GM18861 (cell line): ENCODE results near the gene NAALADL2.

Experiments
- ATAC-seq: cut with Tn5 transposase; IDR thresholded peaks from one replicate; pipeline ENCODE4 v1.9.1; 2021; ENCODE audit not compliant: unreplicated experiment

Gene NAALADL2

DNA sequence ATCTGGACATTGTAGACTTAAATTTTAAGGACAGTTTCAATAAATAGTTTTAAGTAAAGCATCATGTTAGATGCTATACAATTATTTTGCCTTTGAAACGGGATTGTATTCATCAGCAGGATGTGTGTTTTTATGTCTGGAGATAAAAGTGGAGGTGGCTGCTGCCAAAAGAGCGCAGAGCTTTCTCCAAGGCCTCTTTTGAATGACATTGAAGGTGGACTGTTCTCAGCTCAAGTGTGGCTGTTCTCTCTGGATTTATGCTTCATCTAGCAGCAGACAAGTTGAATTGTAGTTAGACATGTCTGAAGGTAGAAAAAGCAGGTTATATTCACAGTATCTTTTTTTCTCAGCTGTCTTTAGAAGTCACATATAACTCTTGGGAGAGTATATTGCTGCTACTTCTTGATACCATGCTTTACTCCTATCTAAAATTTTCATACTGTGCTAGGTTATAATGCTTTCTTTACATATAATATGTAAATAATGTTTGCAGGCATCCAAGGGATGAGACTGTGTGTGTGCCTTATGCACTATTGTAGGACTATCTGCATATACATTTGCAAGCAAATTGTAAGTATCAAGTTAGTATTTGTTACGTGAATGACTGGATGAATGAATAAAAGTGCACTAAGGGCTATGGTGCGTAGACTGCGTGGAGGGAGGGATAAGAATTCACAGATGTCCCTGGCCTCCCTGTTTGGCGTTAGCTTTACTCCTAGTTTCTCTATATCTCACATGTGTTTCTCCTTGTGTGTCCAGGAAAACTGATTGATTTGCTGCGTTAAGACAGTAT is 340.1 kb downstream of the NAALADL2 start:
- ATAC-seq = no peak

DNA sequence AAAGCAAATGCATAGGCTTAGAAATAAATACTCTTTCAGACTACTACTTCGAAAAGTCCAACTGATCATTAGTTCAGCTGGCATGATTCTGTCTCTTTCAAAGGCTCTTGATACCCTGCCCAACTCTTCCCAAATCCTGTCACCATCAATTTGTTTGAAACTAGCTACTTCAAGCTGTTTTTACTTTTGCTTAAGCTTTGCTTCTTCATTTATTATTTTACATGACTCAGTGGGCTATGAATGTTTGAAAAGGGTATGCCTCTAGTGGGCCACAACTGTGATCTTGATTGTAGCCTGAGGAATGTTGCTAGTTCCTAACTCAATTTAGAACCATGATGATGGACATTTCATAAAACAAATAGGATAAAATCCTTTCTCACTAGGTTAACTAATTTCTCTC is 340.8 kb downstream of the NAALADL2 start:
- no peak for ATAC-seq

DNA sequence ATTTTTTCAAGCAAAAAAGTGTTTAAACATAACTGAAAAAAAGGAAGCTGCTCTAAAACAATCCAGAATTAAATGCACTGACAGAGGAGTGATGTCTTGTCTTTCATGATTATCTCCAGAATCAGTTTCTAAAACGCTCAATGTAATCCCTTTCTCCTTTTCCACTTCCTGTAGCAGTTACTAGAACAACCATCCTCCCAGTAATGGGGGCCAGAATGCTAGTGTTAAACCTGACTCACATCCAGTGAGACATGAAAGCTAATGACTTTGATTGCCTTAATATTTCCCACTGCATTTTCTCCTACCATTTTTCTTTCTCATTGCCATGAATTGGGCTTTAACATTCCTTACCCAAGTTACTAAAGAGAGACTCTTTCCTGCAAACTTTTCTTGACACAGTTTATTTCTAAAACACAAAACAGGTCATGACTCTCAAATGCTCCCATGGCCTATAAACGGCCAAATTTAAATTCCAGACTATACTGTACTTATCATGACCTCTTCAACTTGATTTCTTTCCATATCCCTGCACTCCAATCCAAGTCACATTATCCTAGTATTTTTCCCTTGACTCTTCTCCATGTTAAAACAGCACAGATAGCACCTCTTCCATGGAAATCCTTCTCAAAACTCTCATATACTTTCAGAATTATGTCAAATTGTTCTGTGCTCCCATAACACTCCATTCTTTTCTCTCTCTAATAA is 341.4 kb downstream of the NAALADL2 start:
- ATAC-seq = no peak

DNA sequence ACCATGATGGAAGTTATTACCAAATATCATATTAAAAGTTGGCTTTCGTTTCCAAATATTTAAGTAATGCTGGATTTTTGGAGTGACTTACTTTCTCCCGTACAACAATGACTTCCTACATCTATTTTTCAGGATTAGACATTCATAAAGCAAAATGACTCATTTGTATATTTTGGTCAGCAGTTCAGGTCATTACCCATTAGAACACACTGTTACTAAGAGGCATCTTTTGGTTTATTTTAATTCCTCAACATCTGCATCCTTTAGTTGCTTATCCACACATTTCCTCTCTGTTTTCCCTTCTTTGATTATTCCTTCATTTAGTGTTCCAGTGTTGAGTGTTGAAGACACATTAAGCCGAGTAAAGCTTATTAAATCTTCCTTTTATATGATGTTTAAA is 348.2 kb downstream of the NAALADL2 start:
- ATAC-seq = no peak

DNA sequence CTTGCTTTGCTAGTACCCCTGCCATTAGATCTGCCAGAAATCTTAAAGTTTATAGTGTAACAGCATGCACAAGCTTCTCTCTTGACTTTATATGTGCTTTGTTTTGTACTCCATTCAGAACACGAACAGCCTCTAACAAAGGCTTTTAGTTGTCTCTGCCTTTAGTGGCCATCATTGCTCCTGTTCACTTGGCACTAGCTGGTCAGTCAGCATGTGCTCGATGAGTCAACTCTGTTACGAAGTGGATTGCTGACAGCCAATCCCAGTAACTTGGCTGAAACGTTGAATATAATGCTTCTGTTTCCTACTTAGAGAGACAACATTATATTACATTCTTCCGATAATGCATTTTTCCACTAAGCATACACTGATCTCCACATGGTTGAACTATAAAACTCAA is 349.2 kb downstream of the NAALADL2 start:
- ATAC-seq = no peak

DNA sequence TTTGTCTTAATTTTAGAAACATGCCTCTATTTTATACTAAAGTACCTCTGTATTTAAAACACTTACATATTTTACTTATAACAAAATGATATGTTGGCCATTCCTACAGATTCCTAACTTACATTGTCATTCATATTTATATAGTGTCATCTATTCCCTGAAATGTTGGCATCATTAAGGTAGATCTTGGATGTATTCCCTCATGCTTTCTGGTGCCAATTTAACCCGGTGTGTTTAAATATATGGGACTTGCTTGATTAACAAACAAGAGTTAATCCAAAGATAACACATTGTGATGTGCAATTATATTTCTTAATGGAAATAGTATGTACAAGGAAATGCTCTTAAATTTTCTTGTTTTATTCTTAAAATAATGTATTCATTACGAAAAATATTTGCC is 352.3 kb downstream of the NAALADL2 start:
- ATAC-seq = no peak

DNA sequence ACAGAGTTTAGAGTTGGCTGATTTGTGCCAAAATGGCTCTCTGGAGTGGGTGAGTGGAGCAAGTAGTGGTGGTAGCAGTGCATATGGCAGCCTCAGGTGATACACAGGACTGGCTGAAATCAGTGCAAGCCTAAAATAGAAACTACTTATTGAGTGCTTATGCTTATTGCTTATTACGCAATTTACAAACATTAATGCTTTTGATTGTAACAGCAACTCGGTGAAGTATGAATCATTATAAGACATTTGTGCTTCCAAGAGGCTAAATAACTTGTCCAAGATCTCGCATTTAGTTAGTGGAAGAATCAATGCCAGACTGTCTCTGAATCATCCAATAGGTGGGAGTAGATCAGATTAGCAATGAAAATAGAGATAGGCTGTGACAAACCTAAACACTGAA is 353.8 kb downstream of the NAALADL2 start:
- no peak for ATAC-seq

DNA sequence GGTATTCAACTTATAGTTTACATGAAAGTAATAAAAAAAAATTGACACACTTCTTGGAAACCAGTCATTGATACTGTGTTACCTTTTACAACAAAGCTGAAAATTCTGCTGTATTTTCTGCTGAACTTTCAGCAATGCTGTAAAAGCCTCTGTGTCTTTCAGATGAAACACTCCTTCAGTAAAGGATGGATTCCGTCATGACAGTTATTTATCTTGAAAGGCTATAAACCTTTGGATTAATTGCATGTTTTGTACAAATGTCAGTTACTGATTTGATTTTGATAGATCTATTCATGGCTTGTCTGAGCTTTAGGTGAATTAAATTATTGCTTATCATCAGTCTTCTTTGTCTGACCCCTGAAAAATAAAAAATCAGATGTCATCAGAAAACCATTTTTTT is 355.1 kb downstream of the NAALADL2 start:
- no peak for ATAC-seq

DNA sequence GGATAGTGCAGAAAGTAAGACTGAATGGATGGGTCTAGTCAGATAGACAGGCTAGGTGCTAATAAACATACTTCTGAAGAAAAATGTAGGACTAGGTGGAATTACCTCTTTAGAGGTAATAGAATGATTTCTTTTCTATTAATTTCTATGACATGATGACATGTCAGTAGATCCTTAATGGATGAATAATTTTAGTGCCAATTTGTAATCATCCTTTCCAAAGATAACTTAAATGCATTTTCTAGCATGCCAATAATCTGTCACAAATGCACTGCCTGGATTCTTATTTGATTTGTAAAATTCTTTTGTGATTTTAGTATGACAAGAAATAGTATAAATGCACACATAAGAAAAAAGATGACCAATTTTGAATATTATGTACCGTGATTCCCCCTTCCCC is 356.7 kb downstream of the NAALADL2 start:
- ATAC-seq = no peak

DNA sequence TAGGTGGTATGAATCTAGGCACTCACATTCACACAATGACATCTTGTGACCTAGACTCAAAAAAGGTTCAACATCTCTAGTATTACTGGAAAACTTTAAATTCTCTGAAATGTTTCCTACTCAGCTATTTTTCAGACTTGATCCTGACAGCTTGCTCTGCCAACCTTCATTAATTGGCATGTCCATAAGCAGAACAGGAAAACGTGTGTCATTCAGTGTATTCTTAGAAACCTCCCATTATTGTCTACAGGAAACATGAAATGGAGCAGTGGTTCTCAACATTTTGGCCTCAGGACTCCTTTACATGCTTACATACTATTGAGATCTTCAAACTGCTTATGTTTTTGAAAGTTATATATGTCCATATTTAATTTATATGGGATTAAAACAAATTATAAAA is 363.2 kb downstream of the NAALADL2 start:
- no peak for ATAC-seq

DNA sequence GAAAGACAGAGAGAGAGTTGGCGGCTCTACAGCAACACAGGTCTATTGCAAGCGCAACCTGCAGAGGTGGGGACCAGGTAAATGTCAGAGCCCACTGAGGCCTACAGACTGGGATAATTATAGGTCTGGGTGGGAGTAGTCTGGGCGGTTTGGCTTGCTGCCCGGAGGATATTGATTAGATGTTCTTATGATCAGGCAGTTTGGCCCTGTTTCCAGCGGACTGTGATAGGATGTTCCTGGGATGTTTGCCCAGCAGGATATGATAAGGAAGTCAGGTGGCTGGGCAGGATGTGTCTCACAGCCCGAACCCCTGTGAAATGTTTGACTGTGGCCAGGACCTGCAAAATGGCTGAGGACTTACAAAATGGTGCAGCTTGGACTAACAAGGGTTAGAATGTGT is 364.9 kb downstream of the NAALADL2 start:
- no peak for ATAC-seq

DNA sequence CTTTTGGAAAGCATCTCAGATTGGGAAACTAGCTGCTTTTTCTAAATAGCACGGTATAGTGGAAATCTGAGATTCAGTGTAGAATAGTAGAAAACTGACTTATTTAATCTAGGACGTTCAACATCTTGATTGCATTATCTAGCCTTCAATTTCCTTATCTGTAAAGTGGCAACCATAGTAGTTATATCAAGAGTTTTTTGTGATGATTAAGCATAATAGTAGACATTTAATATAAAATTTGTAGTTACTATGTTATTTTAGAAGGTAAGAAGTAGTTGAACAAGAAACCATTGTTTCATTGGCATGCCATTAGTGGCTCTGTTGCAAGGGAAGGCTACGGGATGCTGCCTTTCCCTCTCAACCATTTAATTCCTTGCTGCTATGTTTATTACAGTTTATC is 367.3 kb downstream of the NAALADL2 start:
- ATAC-seq = no peak

DNA sequence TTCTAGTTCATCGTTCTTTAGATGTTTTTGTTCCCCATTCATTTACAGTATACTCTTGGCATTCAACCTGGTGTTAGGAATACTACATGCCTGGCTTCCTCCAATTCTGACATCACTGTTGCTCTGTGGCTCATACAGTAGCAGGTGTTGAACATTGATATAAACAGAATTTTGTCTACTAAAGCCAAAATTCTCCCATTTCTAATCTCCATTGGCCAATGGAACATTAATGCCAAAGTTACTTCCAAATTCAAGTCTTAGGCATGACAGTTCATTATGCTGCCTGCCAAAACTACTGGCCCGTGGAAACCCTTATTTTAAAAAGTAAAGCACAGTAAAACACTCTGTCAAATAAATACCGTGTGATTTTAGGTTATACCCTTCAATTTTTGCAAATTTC is 368.0 kb downstream of the NAALADL2 start:
- ATAC-seq = no peak

DNA sequence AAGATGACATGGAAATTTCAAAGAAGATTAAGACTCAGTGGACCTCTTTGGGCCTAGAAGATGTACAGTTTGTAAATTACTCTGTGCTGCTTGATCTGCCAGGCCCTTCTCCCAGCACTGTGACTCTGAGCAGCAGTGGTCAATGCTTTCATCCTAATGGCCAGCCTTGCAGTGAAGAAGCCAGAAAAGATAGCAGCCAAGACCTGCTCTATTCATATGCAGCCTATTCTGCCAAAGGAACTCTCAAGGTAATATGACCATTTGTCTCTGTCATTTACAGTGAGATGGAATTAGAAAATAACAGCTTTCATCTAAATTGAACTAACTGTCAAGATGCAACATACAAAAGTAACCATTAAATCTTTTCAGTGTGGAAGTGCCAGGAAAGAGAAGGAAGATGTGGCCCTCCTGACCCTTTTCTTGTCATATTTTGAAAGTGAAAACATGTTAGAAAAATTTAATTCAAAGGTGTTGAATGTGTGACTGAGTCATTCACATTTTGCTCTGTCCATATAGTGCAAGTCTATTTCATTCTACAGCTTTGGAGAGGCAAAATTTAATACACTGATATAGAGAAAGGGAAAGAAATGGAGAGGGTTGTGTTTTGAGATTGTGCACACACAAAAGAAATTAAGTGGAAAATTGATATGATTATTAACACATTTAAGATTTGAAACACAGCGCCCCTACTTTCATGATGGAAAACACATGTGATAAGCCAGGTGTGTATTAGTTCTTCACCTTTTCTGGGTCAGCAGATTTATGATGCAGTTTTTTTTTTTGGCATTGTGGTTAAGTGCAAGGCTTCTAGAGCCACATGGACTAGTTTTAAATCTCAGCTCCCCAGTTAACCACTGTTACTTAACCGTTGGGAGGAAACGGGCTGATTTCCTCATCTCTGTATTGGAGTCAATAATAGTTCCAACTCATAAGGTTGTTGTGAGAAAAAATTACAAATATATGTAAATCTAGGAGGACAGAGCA is 375.1 kb downstream of the NAALADL2 start:
- no peak for ATAC-seq

DNA sequence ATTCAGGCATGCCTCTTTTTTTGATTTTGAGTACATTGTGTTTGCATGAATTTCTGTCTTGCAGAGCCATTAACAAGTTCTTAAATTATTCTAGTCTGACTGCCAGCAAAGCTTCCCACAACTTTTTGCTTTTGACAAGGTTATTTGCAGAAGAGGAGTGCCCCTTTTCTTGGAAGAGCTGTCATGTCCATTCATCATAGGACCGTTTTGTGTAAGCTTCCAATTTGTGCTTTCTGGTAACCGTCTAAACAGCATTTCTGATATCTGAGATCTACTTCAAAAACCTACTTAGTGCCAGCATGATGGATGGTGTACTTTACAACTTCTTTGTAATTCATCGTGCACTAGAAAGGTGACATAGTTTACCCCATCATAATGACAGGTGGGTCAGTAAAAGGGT is 379.7 kb downstream of the NAALADL2 start:
- no peak for ATAC-seq

DNA sequence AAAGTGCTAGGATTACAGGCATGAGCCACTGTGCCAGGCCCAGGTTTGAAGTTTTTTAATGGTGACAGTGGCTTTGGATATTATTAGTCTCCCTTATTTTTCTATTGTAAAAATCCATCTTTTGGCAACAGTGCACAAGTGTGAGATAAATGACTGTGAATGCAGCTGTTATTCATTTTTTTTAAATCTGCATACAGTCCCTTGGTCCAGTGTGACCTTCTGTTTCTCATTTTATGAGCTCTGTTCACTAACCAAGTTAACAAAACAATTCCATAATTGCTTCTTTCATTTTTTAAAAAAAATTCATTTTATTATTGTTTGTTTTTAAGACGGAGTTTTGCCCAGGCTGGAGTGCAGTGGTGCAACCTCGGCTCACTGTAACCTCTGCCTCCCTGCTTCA is 381.8 kb downstream of the NAALADL2 start:
- no peak for ATAC-seq

DNA sequence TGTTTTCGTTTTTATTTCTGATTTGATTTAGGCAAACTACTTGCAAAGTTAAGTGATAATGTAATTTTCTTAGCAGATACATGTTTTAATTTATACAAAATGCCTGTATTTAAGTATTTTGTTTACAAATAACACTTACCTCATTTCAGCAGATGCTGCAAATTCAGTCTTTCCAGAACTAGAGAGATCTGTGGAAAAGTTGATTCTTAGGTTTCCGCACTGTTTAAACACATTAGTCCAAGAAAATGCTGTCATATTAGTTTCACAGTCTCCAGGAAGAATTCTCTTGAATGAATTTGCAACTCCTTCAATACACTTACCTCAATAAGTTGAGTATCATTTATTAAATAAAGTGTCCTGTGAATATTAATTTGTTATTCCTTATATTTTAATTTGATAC is 383.1 kb downstream of the NAALADL2 start:
- no peak for ATAC-seq

DNA sequence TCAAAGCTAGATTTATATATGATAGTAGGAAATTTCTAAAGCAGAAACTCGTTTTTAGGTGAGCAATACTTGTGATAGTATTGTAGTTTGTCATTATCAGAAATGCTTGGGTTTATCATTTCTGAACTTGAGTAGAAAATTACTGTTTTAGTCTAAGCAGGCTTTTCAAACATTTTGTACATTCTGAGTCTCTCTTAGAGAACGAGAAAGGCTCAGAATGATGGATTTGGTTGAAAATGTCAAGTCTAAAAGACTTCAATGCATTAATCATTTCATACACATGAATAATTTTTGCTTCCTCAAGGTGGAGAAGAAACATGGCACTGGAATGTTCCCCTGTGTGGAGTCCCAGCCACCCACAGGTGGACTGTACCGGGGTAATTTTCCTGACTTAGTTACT is 387.1 kb downstream of the NAALADL2 start:
- no peak for ATAC-seq

DNA sequence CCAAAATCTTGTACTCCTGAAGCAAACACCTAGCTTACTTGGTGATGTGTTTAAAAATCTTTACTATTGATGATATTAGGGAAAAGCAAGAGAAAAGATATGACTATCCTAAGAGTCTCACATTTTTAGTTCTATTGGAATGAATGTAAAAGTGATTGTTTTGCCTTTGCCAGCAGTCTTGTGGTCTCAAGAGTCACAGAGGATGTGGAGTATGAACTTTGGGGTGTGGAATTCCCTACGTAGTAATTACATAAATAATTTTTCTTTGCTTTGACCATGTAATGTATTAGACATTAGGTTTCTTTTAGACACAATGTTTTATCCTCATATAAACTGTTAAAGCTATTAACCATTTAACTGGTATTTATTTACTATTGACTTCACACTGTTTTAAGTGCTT is 387.6 kb downstream of the NAALADL2 start:
- no peak for ATAC-seq

DNA sequence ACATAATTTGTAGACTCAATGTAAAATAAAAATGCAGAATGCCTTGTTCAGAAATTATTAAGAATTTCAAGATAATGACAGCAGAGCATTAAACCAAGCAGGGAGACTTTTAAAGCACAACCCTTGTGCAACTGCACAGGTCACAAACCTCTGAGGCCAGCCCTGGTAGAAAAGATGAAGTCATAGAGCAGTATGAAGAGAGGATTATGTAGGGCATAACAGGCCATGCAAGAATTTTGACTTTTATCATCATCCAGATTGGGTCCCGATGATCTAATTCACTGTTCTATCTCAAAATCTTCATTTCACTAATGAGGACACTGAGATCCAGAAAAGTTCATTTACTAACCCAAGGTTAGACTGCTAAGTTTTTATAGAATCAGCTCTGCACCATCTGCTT is 388.5 kb downstream of the NAALADL2 start:
- ATAC-seq = no peak

DNA sequence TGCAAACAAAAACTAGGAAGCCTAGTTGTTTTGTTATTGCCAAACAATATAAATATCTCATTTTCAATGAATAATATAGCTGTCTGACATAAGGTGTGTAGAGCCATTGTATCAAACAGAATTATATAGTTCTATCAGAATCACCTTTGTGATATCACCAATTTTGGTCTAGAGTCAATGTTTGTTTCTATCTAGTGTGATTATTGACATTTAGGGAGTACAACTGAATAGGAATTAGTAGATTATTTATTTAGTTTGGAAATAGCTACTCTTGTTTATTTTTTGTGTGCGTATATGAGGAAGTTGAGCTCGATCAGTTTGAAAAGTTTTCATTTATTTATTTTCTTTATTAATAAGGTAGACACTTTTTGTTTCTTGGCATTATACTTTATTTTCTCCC is 389.7 kb downstream of the NAALADL2 start:
- ATAC-seq = no peak

DNA sequence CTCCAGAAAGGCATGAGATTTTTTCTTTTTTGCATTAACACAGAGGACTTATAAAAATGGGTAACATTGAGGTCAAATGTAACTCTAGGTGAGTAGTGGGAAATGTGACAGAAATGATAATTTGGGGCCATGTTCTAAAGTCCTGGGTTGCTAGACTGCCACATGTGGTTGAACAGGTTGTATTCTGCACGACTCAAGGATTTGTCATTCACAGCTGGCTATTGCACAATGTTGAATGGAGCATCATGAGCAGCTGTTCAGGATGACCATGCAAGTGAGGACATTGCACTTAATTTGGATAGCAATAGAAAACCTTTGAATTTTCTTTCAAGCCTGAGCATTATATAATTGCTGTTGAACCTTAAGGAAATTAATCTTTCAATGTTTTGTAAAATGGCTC is 396.6 kb downstream of the NAALADL2 start:
- ATAC-seq = no peak
